HG02678 (cell line): ENCODE measurements around the gene FBXO31.

Source experiments
- ATAC-seq: cut with Tn5 transposase; IDR thresholded peaks from one replicate; pipeline ENCODE4 v1.9.1; 2021; ENCODE audit warnings: mild to moderate bottlenecking, moderate library complexity; ENCODE audit not compliant: unreplicated experiment

The FBXO31 gene

DNA sequence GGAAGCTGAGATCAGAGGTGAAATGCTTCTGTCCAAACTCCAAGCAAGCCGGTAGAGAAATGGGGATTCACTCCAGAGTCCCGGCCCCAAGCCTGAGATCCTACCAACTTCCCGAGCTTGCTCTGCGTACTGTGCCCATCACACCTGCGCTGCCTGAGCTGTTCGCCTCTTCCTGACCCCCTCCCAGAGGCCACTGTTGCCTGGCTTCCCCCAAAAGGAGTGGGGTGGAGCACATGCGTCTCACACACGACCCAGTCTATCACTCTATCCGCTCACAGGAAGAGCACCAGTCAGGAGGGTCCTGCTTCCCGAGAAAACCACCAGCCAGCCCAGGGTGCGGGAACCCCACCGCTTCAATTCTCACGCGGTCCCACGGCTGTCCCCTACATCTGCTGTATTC is 52.9 kb downstream of the FBXO31 start:
- ATAC-seq: no peak

DNA sequence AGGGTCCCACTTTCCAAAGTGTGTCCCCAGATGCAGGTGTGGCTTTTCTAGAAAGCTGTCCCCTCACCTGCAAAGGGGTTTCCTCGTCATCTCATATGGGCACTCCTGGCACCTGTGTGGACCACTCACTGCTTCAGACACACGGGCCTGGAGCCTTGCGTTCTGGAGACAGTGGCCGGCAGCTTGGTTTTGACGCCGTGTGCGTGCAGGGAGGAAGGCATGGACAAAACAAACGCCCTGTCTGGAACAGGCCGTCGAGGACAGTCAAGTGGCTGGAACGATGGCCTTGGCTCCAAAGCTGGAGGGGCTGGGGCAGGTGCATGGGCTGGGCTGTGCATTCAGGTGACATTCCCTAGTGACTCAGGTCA is 53.3 kb downstream of the FBXO31 start:
- ATAC-seq: no peak

DNA sequence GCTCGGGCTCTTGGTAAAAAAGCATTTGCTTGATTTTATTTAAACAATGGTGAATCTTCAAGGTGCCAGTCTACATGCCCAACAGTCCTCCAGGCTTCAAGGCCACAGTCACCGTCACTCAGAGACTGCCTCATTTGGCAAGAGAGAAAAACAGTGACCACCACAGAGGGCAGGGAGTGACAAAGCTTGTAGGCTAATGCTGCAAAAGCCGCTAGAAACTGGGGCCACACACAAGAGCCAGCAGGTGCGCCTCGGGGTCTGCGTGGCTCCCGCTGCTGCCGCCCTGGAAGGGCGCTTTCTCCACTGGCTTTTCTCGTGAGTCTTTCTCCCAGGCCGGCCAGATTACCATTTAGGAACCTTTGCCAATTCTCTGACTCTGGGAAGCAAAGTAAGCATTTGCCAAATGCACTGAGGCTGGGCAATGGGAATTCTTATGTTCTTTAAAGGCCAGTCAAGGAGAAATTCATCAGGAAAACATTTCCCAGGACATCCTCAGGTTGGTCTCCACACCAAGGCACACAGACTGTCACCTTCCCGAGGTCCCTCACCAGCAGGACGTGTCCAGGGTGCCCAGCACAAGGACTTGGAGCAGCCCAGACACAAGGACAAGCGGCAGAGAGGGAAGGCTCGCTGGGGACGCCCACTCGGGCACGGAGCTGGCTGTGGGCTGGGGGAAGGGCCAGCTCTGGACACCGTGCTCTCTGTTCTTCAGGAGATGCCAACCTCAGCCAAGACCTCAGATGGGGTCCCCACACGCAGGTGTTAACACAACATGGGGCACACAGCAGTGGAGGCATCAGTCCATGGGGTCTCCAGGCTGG is 53.9 kb downstream of the FBXO31 start:
- ATAC-seq: no peak

DNA sequence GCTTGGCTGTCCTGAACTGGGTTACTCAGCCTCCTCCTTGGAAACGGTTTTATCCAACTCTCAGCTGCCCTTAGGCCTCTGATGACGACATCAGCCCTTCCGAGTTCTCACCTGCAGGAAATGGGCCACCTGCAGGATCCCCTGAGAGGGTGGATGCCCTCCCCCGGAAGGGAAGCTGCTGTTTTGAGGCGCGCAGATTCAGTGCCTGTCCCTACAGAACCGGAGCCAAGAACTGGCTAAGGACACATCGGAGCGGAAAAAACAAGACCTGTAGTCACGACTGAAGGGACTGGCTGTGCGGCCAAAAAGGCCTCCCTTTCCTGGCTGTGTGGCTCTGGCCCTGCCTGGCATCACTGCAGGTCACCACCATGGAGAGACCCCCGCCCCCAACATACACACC is 54.7 kb downstream of the FBXO31 start:
- ATAC-seq: no peak

DNA sequence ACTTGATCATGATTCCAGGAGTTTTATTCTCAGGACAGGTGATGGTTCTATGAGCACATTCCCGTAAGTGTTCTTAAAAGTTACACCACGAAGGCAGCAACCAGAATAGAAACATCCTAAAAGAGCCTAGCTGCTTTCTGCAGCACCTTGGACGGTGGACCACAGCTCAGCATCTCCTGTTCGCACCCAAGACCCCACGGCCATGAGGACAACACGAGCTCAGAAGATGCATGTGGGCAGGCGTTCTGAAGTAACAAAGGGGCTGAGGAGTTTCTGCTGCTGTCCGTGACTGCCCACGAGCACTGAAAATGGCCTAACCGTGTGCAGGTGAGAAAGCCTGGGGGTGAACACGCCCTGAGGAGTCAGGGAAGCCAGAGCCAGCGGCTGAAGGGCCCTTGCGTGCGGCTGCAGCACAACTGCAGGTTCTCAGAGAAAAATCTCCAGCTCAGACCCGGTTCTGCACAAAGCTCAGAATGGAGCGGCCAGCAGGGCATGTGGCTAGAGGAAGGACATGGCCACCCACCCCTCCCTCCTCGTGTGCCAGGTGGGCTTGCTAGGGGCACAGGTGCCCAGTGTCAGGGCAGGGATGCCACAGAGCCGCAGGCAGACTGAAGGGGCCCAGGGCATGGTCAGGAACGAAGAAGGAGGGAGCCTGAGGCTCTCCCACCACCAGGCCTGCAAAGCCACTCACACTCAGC is 55.6 kb downstream of the FBXO31 start:
- ATAC-seq: no peak

DNA sequence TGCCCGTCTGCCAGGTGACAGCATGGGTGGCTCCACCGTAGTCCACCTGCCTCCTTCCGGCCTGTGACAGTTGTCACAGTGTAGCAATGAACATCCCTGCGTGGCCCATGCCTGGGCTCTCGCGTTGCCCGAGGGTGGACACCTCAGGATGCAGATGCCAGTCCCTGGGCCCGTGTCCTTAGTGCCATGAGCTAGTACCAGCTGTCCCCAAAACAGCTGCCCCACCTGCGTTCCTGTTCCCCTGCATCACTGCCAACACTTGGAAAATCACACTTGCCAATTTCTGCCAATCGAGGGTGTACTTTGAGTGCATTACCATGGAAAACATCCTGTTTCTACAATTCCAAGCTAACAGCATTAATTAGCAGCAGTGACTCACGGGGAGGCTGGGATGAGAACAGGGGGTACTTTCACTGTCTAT is 57.4 kb downstream of the FBXO31 start:
- no peak for ATAC-seq

DNA sequence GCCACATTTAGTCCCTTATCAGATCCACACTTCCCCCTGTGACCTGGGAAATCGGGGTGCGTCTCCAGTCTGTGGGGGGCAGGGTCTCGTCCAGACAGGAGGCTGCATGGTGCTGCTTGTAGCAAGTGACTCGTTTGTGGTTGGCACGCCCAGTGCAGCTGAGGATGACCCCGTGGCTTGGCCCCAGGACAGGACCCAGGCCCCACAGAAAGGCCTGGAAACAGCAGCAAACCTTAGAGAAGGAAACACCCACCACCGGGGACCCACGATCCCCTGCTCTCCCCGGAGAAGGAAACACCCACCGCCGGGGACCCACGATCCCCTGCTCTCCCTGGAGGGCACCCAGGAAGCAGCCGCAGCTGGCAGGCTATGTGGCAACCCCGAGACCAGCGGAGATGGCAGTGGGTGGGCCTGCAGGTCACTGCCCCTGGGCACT is 58.1 kb downstream of the FBXO31 start:
- ATAC-seq: no peak

DNA sequence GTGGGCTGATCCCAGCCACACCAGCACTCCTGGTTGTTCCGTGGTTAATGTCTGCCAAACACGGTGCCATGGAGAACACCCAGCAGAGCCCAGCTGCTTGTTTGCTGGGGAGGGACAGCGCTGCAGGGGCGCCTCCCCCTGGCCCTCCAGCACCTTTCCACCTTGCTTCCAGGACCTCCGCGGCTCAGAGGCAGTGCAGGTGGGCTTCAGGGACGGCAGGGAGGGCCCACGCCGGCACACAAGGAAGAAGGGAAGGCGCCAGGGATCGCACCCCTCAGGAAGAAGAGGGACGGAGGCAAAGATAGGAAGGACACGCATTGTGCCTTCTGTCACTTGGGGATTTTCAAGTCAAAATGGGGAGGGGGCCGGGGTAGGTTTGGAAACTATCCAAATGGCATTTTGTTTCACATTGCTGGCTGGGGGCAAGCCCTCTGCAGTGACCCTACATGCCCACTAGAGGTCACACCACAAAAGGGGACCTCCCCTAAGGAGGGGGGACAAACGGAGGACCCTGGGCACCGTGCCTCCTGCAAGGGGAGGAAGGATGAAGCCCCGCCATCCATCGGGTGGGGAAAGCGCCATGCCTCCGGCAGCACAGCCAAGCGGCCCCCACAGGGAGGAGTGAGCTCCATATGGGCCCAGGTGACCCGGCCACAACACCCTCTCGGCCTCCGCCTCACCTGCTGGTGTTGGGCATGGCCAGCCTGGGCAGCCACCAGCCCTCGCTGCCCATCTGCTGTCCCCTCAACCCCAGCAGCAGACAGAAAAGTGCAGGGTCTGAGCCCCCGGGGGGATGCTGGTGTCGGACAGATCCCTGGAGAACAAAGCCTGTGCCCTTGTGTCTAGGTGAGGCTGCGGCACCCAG is 58.9 kb downstream of the FBXO31 start:
- ATAC-seq: no peak

DNA sequence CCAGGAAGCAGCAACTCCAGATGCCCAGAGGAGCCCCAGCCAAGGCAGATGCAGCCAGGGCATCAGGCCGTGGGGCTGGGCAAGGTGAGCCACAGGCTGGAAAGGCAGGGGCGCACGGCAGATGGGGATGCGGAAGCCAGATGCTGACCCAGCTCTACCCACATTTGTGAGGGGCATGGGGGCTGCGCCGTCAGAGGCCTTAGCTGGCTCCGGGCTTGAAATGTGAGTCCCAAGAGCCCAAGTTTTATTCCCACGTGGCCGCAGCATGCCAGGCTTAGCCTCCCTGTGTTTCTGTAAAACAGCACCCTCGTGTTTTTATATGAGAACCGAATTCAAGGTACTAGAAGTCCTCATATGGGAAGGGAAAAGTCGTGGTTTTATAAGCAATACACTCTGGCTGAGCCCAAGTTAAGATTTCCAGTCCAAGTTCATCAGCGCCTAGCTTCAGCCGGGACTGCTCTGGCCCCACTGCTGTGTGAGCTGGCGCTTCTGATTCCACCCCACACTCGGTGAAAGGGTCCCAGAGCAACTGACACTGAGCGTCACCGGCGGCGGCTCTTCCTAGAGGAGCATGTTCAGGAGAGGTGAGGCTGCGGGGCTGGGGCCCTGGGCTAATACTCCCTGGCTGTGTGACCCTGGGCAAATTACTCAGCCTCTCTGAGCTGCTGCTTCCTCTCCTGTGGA is 59.7 kb downstream of the FBXO31 start:
- ATAC-seq: no peak

DNA sequence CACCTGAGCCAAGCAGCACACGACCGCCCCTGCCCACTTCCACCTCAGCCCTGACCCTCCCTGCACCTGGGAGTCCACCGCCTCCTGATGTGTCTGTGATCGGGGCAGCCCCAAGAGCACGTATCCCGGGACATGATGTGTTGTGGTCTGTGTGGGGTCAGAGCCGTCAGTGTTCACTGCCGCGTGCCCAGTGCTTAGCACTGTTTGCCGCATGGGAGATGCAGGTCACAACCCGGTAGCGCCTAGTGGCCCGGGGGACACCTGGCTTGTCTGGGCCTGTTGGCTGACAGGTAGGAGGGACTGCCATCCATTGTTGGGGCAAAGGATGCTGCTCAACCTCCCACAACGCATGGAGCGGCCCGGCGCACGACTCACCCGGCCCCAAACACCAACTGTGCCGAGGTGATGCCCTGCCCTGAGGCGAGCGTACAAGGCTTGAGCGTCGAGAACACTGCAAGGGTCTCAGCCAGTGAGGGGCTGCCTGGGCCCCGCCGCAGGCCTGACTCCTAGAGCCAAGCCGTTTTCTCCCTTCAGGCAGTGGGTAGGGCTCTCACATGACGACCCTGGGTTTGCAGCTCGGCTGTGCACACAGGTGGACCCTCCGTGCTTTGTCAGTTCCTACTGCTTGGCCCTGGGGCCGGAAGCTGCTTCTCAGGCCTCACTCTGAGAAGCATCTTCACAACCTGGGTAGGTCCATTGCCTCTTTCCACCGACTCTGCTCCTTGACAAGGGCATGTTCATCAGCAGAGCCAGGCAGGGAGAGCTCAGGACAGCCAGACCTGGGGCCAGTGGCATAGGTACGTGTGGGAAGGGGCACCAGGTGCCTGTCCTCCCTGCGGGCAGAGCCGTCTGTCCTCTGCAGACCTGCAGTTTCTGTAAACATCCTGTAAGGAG is 60.5 kb downstream of the FBXO31 start:
- no peak for ATAC-seq

DNA sequence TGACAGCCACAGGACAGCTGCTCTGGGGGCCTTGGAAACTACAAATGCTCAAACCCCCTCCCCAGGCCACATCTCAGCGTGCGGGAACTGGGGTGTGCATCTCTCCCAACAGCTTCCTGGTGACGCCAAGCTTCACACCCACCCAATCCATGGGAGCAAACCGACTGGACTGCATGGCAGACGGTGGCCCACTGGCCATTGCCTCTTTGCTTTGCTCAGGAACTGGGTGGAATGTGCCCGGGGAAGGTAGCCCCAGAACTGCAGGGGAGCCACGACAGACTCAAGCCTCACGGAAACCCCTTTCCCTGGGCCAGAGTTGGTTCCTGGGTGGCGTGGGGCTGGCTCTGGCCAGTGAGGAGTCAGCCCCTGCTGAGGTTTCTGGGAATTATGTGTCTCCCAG is 61.2 kb downstream of the FBXO31 start:
- no peak for ATAC-seq

DNA sequence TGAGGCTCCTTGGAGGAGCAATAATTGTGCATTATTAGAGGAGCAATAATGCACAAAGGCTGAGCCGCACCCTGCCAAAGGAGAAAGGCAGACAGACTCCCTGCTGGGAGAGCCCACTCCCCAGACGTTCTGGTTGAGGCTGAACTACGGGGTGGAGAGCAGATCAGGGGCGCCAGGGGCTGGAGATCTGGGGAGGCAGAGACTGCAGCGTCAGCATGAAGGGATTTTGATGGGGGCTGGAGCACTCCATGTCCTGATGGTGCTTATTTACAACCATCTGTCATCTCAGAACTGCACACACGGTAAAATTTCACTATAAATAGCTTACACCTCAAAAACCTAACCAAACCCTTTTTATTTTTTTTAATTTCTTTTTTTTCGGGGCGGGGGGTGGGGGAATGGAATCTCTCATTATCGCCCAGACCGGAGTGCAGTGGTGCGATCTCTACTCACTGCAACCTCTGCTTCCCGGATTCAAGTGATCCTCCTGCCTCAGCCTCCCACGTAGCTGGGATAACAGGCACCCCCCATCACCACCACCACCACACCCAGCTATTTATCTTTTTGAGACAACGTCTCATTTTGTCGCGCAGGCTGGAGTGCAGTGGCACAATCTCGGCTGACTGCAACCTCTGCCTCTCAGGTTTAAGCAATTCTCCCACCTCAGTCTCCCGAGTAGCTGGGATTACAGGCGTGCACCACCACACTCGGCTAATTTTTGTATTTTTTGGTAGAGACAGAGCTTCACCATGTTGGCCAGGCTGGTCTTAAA is 62.1 kb downstream of the FBXO31 start:
- ATAC-seq: no peak

DNA sequence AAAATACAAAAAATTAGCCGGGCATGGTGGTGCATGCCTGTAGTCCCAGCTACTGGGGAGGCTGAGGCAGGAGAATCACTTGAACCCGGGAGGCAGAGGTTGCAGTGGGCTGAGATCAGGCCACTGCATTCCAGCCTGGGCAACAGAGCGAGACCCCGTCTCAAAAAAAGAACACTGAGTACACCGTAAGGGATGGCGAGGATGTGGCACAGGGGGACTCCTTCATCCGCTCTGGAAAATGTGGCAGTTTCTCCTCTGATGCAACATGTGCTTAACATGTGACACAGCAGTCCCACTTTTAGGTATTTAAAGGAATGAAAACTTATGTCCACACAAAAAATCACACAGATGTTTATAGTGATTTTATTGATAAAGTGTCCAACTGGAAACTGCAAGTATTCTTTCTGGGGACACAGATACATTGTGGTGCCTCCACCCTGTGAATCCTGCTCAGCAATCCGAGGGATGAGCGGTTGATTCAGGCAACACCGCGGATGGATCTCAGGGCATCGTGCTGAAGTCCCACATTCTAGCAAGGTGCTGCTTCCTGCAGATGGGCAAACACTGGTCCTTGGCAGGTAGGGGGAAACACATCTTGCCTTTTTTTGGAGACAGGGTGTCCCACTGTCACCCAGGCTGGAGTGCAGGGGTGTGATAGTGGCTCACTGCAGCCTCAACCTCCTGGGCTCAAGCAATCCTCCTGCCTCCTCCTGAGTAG is 62.9 kb downstream of the FBXO31 start:
- no peak for ATAC-seq

DNA sequence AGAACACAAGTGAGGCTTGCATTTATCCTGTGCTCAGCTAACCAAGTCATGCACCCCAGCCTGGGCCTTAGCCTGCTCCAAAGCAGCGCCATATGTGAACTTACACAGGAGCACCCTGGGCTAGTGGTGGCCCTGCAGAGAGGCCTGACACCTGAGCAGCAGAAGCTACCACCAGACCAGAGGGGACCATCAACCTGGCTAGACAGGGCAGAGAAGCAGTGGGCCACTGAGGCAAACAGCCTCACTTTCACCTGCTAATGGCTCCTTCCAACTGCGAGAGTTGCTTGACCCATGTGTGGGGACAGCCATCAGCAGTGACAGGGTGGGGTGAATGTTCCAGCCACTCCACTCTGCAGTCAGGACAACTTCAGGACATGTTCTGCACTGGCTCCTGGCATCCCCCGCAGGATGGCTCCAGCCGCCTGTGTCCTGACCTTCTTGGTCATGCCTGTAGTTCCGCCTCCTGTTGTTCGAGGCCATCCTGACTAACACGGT is 63.5 kb downstream of the FBXO31 start:
- no peak for ATAC-seq

DNA sequence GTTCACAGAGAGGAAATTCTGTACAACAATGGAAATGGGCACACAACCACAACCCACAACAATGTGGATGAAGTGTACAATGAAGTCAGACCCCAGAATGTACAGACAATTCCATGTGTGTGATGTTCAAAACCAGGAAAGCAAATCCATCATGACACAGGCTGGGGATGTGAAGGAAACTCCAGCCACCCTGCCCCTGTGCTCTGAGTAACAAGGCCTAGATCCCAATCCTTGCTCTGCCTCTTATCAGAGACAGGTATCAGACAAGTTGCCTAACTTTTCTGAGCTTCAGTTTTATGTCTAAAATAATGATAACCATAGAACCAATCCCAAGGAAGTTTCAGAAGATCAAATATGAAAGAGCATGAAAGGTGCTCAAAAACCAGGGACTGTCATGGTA is 64.6 kb downstream of the FBXO31 start:
- ATAC-seq: no peak

DNA sequence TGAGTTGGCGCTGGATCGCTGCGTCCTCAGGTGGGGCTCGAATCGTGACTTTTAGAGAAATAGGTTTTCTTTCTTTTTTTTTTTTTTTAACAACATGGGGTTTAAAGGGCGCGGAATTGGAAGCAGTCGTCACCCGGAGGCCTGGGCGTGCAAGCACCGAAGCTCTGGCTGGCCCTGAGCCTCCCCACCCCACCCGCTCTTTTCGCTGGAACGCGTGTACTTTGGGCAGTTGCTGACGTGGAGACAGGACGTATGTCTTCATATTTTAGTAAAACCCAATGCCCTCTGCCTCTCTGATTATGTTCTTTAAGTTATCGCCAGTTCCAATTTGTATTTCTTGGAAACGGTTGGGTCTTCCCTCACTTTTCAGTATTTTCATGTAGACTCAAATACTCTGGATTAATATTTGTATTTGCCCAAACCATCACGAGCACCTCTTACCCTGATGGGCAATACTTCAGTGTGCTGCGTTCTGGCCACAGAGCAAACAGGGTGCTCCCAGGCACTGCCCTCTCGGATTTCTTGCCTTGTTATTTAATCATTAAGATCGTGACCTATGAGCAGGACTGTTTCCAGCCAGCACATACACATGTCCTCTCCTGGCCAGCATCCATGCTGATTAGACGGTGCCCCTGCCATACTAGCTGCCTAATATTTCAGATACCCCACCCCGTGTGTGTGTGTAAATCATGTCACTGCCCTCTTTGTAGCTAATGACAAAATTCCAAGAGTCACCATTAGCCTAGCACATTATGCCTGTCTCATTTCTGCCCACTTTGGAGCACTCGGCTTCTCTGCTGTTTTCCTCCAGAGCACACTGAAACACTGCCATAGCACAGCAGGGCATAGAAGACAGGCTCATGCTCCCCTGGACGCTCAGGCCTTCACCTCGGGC is 65.6 kb downstream of the FBXO31 start:
- ATAC-seq: no peak
